Activated CD4-positive, alpha-beta memory T cell treated with anti-CD3 and anti-CD28 coated beads for 36 hours (primary cell): ENCODE data around the gene OR51E1. TPM values are rescaled to one million over a fixed set of nuclear protein-coding genes. Genes with fewer than 3 reads are reported as not detected.

Source experiments
- CTCF ChIA-PET: fragments of 350-600 bp; sonication (Branson Sonifier 250); formaldehyde crosslinking; loops from one replicate; lab custom pipeline; 2021; ENCODE audit warnings: antibody characterized with exemption, inconsistent platforms; lab: Charles Lee
- POLR2A ChIA-PET: fragments of 350-600 bp; sonication (Branson Sonifier 250); formaldehyde crosslinking; loops from one replicate; lab custom pipeline; 2021; ENCODE audit warnings: antibody characterized with exemption; lab: Charles Lee
- DNase-seq: peaks from one replicate; pipeline ENCODE4 v3.0.0-alpha.2; 2020
- H3K27ac Mint-ChIP-seq: one replicate; pipeline ENCODE4 v1.8.0; 2021; ENCODE audit warnings: mixed read lengths
- H3K27me3 Mint-ChIP-seq: one replicate; pipeline ENCODE4 v1.8.0; 2021; ENCODE audit warnings: mixed read lengths
- H3K36me3 Mint-ChIP-seq: one replicate; pipeline ENCODE4 v1.8.0; 2021; ENCODE audit warnings: mixed read lengths
- H3K4me1 Mint-ChIP-seq: one replicate; pipeline ENCODE4 v1.8.0; 2021; ENCODE audit warnings: low read depth, mixed read lengths
- H3K4me3 Mint-ChIP-seq: one replicate; pipeline ENCODE4 v1.8.0; 2021; ENCODE audit warnings: mild to moderate bottlenecking, mixed read lengths
- H3K9me3 Mint-ChIP-seq: one replicate; pipeline ENCODE4 v1.8.0; 2021; ENCODE audit warnings: mixed read lengths
- intact Hi-C: fragments of 100-400 bp; cut with micrococcal nuclease; formaldehyde crosslinking; loops from one replicate; pipeline ENCODE4 v1.15.1; 2023
- total RNA-seq, 2 experiments: library from RNA; stranded (reverse); gene quantifications; one replicate each; pipeline ENCODE4 v1.2.3, GENCODE V29; 2021

Gene OR51E1
- total RNA-seq, 2 experiments from 2014 or later, result not detected

DNA sequence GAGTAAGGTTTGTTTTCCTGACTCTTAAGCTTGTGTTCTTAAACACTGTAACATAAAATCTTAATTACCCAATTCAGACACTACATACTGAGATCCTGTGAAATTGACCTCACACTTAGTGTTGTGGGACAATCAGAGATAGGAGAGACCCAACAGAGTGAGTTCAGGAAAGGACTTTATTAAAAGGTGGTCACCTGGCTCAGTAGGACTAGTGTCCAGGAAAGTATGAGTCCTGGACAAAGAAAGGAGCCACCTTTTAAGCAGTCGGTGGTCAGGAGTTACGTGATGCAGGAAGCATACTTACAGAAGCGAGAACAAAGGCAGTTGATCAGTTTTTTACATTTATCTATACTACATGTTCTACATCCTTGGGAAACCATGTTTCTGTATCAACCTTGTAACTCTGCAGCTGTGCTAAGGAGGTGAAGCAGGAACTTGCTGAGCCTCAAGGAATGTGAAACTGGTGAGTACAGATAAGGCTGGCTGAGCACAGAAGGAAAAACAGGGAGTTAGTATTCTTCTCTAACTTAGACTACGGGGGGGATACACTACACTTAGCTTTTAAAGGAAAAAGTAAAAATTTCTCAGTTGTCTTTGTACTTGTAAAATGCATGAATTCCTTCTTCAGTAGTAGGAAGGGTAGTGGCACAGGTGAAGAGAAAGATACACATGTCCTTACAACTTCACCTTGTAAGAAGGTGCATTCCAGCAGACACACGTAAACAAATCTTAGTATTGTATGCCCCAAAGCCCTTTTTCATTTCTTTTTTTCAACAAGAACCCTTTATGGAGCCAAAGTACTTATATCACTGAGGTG, 15.1 kb downstream of the OR51E1 start:
- CTCF ChIA-PET, result interaction anchor here (1.4 kb wide), 1 partner anchor 22 kb away, joined by 3 read pairs; the partner anchor contains the start of gene OR51D1
- POLR2A ChIA-PET, result no interaction called here

DNA sequence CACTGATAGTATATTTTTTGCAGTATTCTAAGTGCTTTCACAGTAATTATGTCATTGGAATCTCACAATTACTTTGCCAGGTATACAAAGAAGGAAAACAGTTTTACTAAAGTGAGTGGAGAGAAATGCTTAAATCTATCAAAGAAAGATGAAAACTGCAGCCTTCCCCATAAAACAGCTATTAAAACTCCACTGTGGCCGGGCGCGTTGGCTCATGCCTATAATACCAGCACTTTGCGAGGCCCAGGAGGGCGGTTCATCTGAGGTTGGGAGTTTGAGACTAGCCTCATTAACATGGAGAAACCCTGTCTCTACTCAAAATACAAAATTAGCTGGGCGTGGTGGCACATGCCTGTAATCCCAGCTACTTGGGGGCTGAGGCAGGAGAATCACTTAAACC, 19.1 kb downstream of the OR51E1 start:
- Mint-ChIP-seq H3K4me1 (no peaks in the 10 kb centered on the region), H3K36me3 (no peaks in the 10 kb centered on the region), H3K27me3 (peaks cover 9% of the 10 kb centered on the region), H3K4me3 (no peak overlapping the region), H3K27ac (no peak overlapping the region), H3K9me3 (no peaks in the 10 kb centered on the region)
- ChIA-PET CTCF (no interaction called here), POLR2A (no interaction called here)
- DNase-seq, result no peak
- intact Hi-C loops, result no loop called here

More for the DNA sequence above, 15.1 kb downstream of the OR51E1 start:
- Mint-ChIP-seq H3K4me3 (no peak overlapping the region), H3K36me3 (no peaks in the 10 kb centered on the region), H3K4me1 (no peaks in the 10 kb centered on the region), H3K27me3 (peaks cover 12% of the 10 kb centered on the region), H3K9me3 (no peaks in the 10 kb centered on the region), H3K27ac (no peak overlapping the region)
- no peak for DNase-seq
- intact Hi-C loops, result no loop called here

DNA sequence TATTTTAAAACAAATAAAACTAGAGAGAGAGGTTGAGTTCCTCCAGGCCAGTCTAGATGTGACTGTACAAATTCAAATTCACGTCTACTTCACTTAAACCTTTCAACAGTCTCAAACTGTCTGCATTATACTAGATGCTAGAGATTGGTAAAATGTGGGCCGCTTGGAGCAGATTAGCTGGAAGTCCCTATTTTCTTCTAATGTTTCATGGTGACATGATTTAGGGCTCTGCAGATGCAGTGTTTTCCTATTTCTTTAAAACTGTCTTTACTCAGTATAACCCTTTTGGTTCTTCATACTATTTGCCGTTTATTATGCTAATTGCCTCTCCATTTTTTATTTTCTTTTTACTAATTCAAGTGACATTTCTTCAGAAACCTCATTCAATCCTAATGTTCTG, 20.4 kb downstream of the OR51E1 start:
- ChIA-PET CTCF (no interaction called here), POLR2A (no interaction called here)
- Mint-ChIP-seq H3K36me3 (no peaks in the 10 kb centered on the region), H3K27me3 (peaks cover 9% of the 10 kb centered on the region), H3K4me3 (no peak overlapping the region), H3K4me1 (no peaks in the 10 kb centered on the region), H3K27ac (no peak overlapping the region), H3K9me3 (no peaks in the 10 kb centered on the region)
- intact Hi-C loops, result no loop called here
- no peak for DNase-seq

DNA sequence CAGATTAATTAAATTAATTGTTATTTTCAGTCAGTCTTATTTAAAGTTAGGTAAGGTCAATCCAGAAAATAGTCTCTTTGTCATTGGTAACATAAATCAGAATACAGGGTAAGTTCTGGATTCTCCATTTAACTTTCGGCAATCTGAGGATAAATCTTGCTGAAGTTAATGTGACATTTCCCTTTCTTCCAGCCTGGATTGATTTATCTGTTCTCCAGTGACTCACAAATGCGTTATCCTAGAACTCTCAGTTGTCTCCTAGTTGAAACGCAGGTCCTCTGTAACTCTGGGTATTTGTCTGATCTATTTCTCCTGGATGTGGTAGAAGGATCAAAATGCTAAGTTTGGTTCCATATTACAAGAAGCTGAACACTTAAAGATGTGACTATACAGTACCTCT, 21.0 kb downstream of the OR51E1 start:
- intact Hi-C loops, result no loop called here
- no peak for DNase-seq
- ChIA-PET POLR2A (no interaction called here), CTCF (no interaction called here)
- Mint-ChIP-seq H3K36me3 (no peaks in the 10 kb centered on the region), H3K27ac (no peak overlapping the region), H3K4me3 (no peak overlapping the region), H3K9me3 (no peaks in the 10 kb centered on the region), H3K27me3 (peaks cover 9% of the 10 kb centered on the region), H3K4me1 (no peaks in the 10 kb centered on the region)

DNA sequence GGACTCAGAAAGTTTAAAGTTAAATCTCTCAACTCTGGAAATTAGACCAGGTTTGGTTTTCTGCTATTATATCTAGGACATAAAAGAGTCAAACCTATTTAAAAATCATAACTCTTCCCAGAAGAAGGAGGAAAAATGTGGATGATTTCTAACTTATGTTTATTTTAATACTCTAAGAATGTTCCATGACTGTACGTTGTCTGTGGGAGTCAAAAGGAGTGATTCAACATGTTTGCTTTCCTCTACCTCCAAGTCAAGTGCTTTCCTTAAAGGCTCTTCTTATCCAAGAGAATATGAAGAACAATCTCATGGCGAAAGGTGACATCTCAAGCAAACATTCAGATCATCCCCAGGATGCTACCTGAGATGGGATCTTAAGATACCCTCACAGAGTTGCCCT, 21.6 kb downstream of the OR51E1 start:
- Mint-ChIP-seq H3K4me3 (no peak overlapping the region), H3K4me1 (no peaks in the 10 kb centered on the region), H3K27ac (no peak overlapping the region), H3K36me3 (no peaks in the 10 kb centered on the region), H3K9me3 (no peaks in the 10 kb centered on the region), H3K27me3 (peaks cover 9% of the 10 kb centered on the region)
- intact Hi-C loops, result no loop called here
- ChIA-PET CTCF (no interaction called here), POLR2A (no interaction called here)
- DNase-seq, result no peak

DNA sequence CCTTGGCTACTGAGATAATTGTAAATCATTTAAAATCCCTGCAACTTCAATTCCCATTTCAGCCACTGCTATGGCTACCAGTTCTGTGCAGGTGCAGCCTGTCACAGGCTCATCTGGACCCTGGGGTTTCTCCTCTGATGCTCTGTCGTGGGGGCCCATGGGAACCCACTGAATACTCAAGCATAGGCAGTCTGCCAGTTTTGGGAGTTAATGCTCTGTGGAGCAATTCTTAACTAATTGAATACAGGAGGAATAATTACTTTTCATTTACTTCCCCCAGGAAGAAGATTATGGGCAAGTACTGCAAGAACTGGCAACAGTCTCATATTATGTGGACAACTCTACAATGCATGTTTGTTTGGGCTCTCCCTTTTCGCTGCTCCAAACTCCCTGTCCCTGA, 28.0 kb downstream of the OR51E1 start:
- Mint-ChIP-seq H3K27ac (no peak overlapping the region), H3K36me3 (no peaks in the 10 kb centered on the region), H3K9me3 (no peaks in the 10 kb centered on the region), H3K4me3 (no peak overlapping the region), H3K27me3 (peaks cover 6% of the 10 kb centered on the region), H3K4me1 (no peaks in the 10 kb centered on the region)
- DNase-seq, result no peak
- ChIA-PET POLR2A (no interaction called here), CTCF (no interaction called here)
- intact Hi-C loops, result no loop called here

DNA sequence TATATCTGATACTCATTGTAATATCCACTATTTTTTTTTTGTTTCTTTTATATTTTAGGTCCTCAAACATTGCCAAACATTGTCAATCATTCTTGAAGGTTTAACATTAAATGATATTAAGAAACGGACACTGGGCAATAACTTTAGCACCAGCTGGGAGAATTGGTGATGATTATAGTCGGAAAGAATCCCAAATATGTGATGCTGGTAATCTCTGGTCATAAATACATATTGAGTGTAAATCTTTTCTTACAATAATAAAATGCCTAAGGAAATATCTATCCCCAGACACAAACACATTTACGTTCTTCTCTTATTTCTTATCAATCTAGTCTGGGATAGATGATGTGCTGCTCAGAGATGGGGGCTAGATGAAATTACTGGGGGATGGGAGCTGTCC, 28.7 kb downstream of the OR51E1 start:
- ChIA-PET CTCF (no interaction called here), POLR2A (no interaction called here)
- intact Hi-C loops, result no loop called here
- no peak for DNase-seq
- Mint-ChIP-seq H3K27ac (no peak overlapping the region), H3K4me1 (no peaks in the 10 kb centered on the region), H3K36me3 (no peaks in the 10 kb centered on the region), H3K9me3 (no peaks in the 10 kb centered on the region), H3K4me3 (no peak overlapping the region), H3K27me3 (peaks cover 6% of the 10 kb centered on the region)

DNA sequence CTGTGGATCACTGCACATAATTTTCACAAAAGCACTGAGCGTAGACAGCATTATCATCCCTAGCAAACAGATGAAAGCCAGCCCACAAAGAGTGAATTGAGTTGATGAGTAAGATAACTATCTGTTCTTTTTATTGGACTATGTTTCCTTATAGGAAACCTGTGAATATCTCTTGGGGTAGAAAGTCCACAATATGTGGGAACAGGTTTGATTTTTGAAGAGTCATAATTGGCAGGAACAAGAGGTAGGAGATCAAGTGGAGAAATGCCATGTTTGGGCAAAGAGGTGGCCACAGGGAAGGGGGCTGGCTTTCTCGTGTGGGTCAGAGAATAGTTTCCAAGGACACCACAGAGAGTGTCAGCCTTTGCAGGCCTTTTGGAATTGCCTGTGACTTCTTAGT, 30.0 kb downstream of the OR51E1 start:
- H3K27ac Mint-ChIP-seq, result no peak overlapping the region
- H3K9me3 Mint-ChIP-seq, result no peaks in the 10 kb centered on the region
- no peaks in the 10 kb centered on the region for H3K4me1 Mint-ChIP-seq
- DNase-seq, result no peak
- intact Hi-C loops, result no loop called here
- ChIA-PET POLR2A (no interaction called here), CTCF (no interaction called here)
- H3K36me3 Mint-ChIP-seq, result no peaks in the 10 kb centered on the region
- H3K27me3 Mint-ChIP-seq, result peaks cover 6% of the 10 kb centered on the region
- no peak overlapping the region for H3K4me3 Mint-ChIP-seq

DNA sequence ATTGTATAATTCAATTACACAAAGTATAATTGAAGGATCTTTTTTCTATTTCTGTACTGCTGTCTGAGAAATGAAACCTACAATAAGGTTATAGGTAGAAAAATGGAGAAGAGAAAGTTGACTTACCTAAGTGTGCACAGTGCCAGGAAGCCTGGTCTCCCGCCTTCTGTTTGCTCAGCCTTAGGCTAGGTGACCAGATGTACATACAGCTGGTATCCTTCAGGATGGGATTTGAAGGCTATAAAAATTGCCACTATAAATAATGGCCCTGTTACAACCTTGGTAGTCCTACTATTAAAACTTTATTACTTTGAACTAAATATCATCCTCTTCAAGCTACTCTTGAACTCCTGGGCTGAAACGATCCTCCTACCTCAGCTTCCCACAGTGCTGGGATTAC, 34.2 kb downstream of the OR51E1 start:
- intact Hi-C loops, result no loop called here
- DNase-seq, result no peak
- Mint-ChIP-seq H3K27ac (no peak overlapping the region), H3K4me1 (no peaks in the 10 kb centered on the region), H3K36me3 (no peaks in the 10 kb centered on the region), H3K4me3 (no peak overlapping the region), H3K27me3 (peaks cover 9% of the 10 kb centered on the region), H3K9me3 (no peaks in the 10 kb centered on the region)
- CTCF ChIA-PET, result no interaction called here
- POLR2A ChIA-PET, result no interaction called here

DNA sequence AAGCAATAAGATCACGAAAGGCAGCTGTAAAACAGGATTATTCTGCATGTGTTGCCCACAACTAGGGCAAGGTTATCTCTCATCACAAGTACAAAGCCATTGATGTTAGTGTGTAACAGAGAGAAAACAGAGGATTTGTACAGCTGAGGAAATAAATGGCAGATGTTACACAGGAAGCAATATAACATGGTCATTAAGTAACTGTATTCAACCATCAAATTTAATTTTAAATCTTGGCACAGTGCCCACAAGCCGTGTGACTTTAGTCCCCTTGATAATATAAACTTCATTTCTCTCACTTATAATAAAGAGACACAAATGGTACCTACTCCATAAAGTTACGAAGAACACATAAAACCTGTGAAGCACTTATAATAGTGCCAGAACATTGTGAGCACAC, 36.6 kb downstream of the OR51E1 start:
- Mint-ChIP-seq H3K4me3 (no peak overlapping the region), H3K36me3 (no peaks in the 10 kb centered on the region), H3K27ac (no peak overlapping the region), H3K27me3 (peaks cover 3% of the 10 kb centered on the region), H3K4me1 (no peaks in the 10 kb centered on the region), H3K9me3 (no peaks in the 10 kb centered on the region)
- intact Hi-C loops, result no loop called here
- ChIA-PET CTCF (interaction anchor here (1.2 kb wide), 1 partner anchor 44 kb away, joined by 4 read pairs; the partner anchor contains the start of gene OR51D1), POLR2A (no interaction called here)
- no peak for DNase-seq

DNA sequence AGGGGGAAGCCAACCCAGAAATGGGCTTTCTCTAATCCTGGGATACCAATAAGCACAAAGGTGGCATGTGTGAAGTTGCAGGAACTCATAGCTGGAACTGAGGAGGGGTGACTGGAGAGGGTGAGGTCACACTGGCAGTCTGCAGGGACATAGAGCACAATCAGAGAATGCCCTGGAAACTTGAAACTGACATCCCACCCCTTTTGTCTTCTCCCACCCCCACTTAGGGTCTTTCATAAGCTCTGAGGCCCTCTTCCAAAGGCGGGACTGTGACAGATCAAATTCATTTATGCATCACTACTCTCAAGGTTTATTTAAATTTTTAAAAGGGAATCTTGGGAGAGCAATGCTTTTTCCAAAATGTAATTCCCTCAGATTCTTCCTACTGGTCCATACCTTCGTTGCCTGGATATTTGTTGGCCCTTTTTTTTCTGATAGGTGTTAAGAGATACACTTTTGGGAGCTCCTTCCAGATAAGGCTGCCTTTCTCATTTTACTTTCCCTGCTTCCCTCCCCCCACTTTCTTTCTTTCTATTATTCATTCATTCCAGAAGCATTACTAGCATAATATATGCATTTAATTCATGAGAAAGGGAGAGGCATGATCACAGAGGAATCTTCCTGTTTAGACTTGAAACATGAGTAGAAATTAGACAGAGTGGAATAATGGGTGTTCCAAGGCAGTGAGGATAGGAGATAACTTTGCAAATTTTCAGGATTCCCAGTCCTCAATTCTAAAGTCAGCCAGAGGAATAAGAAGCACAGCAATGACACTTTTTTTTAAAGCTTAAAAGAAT, 39.0 kb downstream of the OR51E1 start:
- POLR2A ChIA-PET, result no interaction called here
- H3K27me3 Mint-ChIP-seq, result peaks cover 3% of the 10 kb centered on the region

DNA sequence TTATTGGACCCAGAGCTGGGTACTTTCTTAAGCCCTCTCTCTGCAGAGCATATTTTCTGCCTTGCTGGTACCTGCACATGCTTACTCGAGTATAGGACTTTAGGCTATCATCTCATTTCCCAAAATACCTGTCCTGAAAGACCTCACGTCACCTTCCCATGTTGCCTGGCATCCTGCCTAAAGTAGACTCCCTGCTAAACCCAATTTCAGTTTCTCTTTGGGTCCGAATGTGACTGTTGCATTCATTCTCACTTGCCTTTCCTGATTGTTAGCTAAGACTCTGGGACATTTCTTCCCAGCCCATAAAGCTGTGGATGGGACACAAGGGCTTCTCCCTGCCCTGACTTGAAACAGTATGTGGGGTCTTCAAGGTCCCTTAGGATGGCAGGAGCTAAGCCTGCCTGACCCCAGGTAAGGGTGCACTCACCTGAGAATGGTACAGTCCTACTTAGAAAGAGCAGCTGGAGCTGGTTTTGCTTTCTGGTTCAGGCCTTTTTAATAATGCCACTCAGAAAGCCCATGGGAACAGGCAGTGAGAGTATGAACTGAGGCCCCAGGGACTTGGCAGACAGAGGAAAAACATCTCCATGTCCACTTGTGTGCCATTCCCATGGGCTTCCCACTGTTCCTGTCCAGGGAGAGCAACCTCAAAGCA, 41.0 kb downstream of the OR51E1 start:
- POLR2A ChIA-PET, result no interaction called here
- no peak overlapping the region for H3K4me3 Mint-ChIP-seq
- peaks cover 3% of the 10 kb centered on the region for H3K27me3 Mint-ChIP-seq
- intact Hi-C loops, result no loop called here
- DNase-seq, result no peak
- H3K9me3 Mint-ChIP-seq, result no peaks in the 10 kb centered on the region
- no peaks in the 10 kb centered on the region for H3K36me3 Mint-ChIP-seq
- no peak overlapping the region for H3K27ac Mint-ChIP-seq
- no peaks in the 10 kb centered on the region for H3K4me1 Mint-ChIP-seq
- CTCF ChIA-PET, result interaction anchor here (1.3 kb wide), 1 partner anchor 48 kb away, joined by 3 read pairs; no protein-coding TSS in a partner anchor

More for the DNA sequence above, 39.0 kb downstream of the OR51E1 start:
- Mint-ChIP-seq H3K9me3 (no peaks in the 10 kb centered on the region), H3K4me3 (no peak overlapping the region), H3K36me3 (no peaks in the 10 kb centered on the region), H3K27ac (no peak overlapping the region), H3K4me1 (no peaks in the 10 kb centered on the region)
- DNase-seq, result no peak
- intact Hi-C loops, result no loop called here
- CTCF ChIA-PET, result interaction anchor here (1.4 kb wide), 1 partner anchor 46 kb away, joined by 4 read pairs; the partner anchor contains the start of gene OR51D1
